WI38 (cell line): ENCODE measurements around the gene GPX8.

ENCODE experiments used
- H3K4me3 ChIP-seq: 2 replicates; pipeline ENCODE4 v1.5.1; 2011; ENCODE audit warnings: low read depth, mild to moderate bottlenecking, control low read depth, low read length
- TF ChIP-seq, protein P1 (sequence below): IDR thresholded peaks from 2 replicates; pipeline ENCODE4 v1.5.1; 2012; ENCODE audit warnings: low read depth, mild to moderate bottlenecking, control low read depth, low read length

GPX8 gene

DNA sequence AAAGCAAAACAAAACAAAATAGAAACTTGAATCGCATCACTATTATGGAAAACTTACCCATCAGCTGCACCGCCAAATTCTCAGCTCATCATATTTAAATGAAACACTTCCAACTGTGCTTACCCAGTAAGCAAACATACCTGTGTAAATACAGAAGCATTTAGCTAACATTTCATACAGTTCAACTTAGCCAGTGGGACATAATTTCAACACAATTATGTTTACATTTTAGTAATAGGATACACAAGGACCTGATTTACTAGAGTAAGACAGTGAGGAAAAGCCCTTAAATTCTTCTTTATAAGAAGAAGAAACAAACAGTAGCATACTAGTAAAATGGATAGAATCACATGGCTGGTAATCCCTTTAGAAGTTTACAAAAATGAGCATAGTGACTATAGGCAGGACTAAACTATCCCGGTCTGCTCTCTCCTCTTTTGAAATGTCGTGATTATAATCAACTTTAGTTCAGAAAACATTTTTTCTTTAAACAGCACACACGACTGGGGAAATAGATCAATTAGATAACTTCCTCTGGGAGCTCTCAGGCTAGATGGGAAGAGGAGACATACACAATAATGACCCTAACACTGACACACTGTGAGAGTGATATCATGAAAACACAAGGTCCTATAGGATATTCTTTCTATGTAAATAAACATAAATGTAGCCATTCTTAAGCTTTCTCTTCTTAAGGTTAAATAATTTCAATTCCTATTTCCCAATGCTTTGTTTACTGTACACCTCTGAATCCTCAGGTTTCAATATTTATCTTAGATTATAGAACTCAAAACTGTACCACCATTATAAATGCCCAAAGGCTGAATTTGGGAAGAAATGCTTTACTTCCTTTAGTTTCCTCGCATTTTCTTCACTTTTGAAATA is 28.9 kb downstream of the GPX8 start:
- TF ChIP-seq, protein P1, sequence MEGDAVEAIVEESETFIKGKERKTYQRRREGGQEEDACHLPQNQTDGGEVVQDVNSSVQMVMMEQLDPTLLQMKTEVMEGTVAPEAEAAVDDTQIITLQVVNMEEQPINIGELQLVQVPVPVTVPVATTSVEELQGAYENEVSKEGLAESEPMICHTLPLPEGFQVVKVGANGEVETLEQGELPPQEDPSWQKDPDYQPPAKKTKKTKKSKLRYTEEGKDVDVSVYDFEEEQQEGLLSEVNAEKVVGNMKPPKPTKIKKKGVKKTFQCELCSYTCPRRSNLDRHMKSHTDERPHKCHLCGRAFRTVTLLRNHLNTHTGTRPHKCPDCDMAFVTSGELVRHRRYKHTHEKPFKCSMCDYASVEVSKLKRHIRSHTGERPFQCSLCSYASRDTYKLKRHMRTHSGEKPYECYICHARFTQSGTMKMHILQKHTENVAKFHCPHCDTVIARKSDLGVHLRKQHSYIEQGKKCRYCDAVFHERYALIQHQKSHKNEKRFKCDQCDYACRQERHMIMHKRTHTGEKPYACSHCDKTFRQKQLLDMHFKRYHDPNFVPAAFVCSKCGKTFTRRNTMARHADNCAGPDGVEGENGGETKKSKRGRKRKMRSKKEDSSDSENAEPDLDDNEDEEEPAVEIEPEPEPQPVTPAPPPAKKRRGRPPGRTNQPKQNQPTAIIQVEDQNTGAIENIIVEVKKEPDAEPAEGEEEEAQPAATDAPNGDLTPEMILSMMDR, result no peak
- H3K4me3 ChIP-seq, result no peak overlapping the region

DNA sequence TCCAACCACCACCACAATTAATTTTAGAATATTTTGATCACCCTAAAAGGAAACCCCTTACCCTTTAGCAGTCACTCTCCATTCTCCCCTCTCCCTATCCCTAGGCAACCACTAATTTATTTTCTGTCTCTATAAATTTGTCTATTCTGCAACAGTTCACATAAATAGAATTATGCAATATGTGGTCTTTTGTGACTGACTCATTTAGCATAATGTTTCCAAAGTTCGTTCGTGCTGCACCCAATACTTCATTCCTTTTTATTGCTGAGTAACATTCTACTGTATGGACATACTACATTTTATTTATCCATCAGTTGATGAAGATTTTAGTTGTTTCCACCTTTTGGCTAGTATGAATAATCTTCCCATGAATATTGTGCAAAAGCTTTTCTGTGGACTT is 31.2 kb downstream of the GPX8 start:
- TF ChIP-seq, protein P1, result no peak
- H3K4me3 ChIP-seq, result no peak overlapping the region

DNA sequence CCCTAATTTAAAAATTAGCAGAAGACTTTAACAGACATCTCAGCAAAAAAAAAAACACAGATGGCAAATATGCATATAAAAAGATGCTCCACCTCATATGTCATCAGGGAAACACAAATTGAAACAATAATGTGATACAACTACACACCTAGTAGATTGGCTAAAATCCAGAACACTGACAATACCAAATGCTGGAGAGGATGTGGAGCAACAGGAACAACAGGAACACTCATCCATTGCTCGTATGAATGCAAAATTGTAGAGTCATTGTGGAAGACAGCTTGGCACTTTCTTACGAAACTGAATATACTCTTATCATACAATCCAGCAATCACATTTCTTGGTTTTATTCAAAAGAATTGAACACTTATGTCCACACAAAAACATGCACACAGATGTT is 45.0 kb downstream of the GPX8 start:
- TF ChIP-seq, protein P1, result no peak
- no peak overlapping the region for H3K4me3 ChIP-seq

DNA sequence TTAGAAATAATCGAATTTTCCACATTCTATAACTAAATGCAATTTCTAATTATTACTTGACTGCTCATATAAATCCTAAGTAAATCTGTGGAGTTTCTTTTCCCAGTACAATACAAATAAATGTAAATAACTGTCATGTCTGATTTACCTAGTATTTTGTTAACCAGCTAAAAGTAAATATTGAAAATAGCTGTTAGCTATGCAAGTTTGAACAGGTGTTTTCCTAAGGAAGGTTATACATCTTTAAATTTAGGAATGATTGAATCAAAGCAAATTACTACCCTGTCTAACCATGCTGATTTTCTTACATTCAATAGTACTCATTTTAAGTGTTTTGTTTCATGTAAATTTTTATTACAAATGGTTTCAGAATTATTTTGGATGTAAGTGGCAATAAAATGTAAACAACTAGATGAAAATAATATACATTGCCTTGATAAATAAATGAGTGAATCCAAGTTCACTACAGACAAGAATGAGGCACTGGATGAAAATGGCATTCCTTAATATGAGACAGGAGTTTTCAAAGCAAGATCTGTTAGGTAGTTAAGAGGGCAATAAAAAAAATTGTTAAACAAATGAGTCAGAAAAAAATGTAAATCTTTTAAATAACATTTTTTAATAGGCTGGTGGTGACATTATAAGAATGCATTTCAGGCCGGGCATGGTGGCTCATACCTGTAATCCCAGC is 51.4 kb downstream of the GPX8 start:
- TF ChIP-seq, protein P1, result no peak
- H3K4me3 ChIP-seq, result no peak overlapping the region
